SK-N-SH treated with all-trans-retinoic acid at 6 μM for 48 hours (cell line): Measurements from ENCODE around the gene APBB1IP.

ENCODE experiments used
- ATAC-seq: fragments of 200-7000 bp; cut with Tn5 transposase; 3 replicates; pipeline ENCODE4 v1.9.1; 2020; ENCODE audit warnings: mild to moderate bottlenecking, moderate library complexity
- BACH2 ChIP-seq: fragments of 250-450 bp; sonication (Bioruptor Pico); IDR thresholded peaks from 2 replicates; pipeline ENCODE4 v1.9.0; 2021; ENCODE audit warnings: mild to moderate bottlenecking, borderline replicate concordance
- CREB5 ChIP-seq: fragments of 250-450 bp; sonication (Bioruptor Pico); IDR thresholded peaks from 2 replicates; pipeline ENCODE4 v1.5.1; 2020; ENCODE audit warnings: low read depth, mild to moderate bottlenecking, moderate library complexity
- CSDC2 ChIP-seq: fragments of 250-450 bp; sonication (Bioruptor Pico); IDR thresholded peaks from 2 replicates; pipeline ENCODE4 v1.5.0; 2020; ENCODE audit warnings: mild to moderate bottlenecking, moderate library complexity
- CSRNP3 ChIP-seq: fragments of 250-450 bp; sonication (Bioruptor Pico); IDR thresholded peaks from 2 replicates; pipeline ENCODE4 v1.5.1; 2021; ENCODE audit warnings: mild to moderate bottlenecking, moderate library complexity
- ESRRG ChIP-seq: fragments of 250-450 bp; sonication (Bioruptor Pico); IDR thresholded peaks from 2 replicates; pipeline ENCODE4 v1.6.1; 2021; ENCODE audit warnings: mild to moderate bottlenecking
- GLIS3 ChIP-seq: fragments of 250-450 bp; sonication (Bioruptor Pico); IDR thresholded peaks from 2 replicates; pipeline ENCODE4 v1.5.0; 2020; ENCODE audit warnings: mild to moderate bottlenecking, moderate library complexity
- ISL1 ChIP-seq: fragments of 250-450 bp; sonication (Bioruptor Pico); IDR thresholded peaks from 2 replicates; pipeline ENCODE4 v2.1.2; 2022; ENCODE audit warnings: mild to moderate bottlenecking, moderate library complexity
- OSR1 ChIP-seq: fragments of 250-450 bp; sonication (Bioruptor Pico); IDR thresholded peaks from 2 replicates; pipeline ENCODE4 v1.8.0; 2022; ENCODE audit warnings: moderate library complexity, mild to moderate bottlenecking, inconsistent platforms
- PPARA ChIP-seq: fragments of 250-450 bp; sonication (Bioruptor Pico); IDR thresholded peaks from 2 replicates; pipeline ENCODE4 v1.5.0; 2020; ENCODE audit warnings: mild to moderate bottlenecking, borderline replicate concordance
- RARB ChIP-seq: fragments of 250-450 bp; sonication (Bioruptor Pico); IDR thresholded peaks from 2 replicates; pipeline ENCODE4 v1.8.0; 2021; ENCODE audit warnings: mild to moderate bottlenecking, moderate library complexity
- SNAI2 ChIP-seq: fragments of 250-450 bp; sonication (Bioruptor Pico); IDR thresholded peaks from 2 replicates; pipeline ENCODE4 v1.5.0; 2020; ENCODE audit warnings: mild to moderate bottlenecking, moderate library complexity
- TCF4 ChIP-seq: fragments of 250-450 bp; sonication (Bioruptor Pico); IDR thresholded peaks from 2 replicates; pipeline ENCODE4 v1.8.0; 2021; ENCODE audit warnings: mild to moderate bottlenecking, moderate library complexity, borderline replicate concordance
- TOX ChIP-seq: fragments of 250-450 bp; sonication (Bioruptor Pico); IDR thresholded peaks from 2 replicates; pipeline ENCODE4 v1.8.0; 2021; ENCODE audit warnings: mild to moderate bottlenecking, moderate library complexity, borderline replicate concordance
- TSHZ2 ChIP-seq: fragments of 250-450 bp; sonication (Bioruptor Pico); IDR thresholded peaks from 2 replicates; pipeline ENCODE4 v1.5.0; 2020; ENCODE audit warnings: mild to moderate bottlenecking, moderate library complexity
- ZC3H10 ChIP-seq: fragments of 250-450 bp; sonication (Bioruptor Pico); IDR thresholded peaks from 2 replicates; pipeline ENCODE4 v1.5.1; 2021; ENCODE audit warnings: mild to moderate bottlenecking, moderate library complexity
- ZFP3 ChIP-seq: fragments of 250-450 bp; sonication (Bioruptor Pico); IDR thresholded peaks from 2 replicates; pipeline ENCODE4 v1.5.0; 2020; ENCODE audit warnings: mild to moderate bottlenecking, moderate library complexity
- ZFP30 ChIP-seq: fragments of 450-650 bp; formaldehyde crosslinking; IDR thresholded peaks from 2 replicates; pipeline ENCODE4 v1.5.0; 2022; ENCODE audit warnings: mild to moderate bottlenecking, moderate library complexity
- ZNF565 ChIP-seq: fragments of 450-650 bp; formaldehyde crosslinking; conservative IDR thresholded peaks from 2 replicates; pipeline ENCODE4 v1.5.0; 2020; ENCODE audit warnings: low read depth, mild to moderate bottlenecking, moderate library complexity
- ZNF70 ChIP-seq: fragments of 450-650 bp; formaldehyde crosslinking; IDR thresholded peaks from 2 replicates; pipeline ENCODE4 v1.5.0; 2020; ENCODE audit warnings: mild to moderate bottlenecking, moderate library complexity
- TF ChIP-seq, protein P1 (sequence below): fragments of 250-450 bp; sonication (Bioruptor Pico); IDR thresholded peaks from 2 replicates; pipeline ENCODE4 v1.8.0; 2021; ENCODE audit warnings: low read depth, mild to moderate bottlenecking, moderate library complexity, borderline replicate concordance
- TF ChIP-seq, protein P2 (sequence below): fragments of 250-450 bp; sonication (Bioruptor Pico); IDR thresholded peaks from 2 replicates; pipeline ENCODE4 v1.8.0; 2020; ENCODE audit warnings: mild to moderate bottlenecking, moderate library complexity, borderline replicate concordance

Gene APBB1IP

GRCh38 chr10:26438534-26439341, 597 bp downstream of the APBB1IP start:
- ATAC-seq, result no peak
- no peak for TF ChIP-seq CSRNP3 (CRISPR knock-in tag)
- TF ChIP-seq ESRRG (CRISPR knock-in tag), result no peak
- TF ChIP-seq ZC3H10 (CRISPR knock-in tag), result no peak
- TF ChIP-seq, protein P1, sequence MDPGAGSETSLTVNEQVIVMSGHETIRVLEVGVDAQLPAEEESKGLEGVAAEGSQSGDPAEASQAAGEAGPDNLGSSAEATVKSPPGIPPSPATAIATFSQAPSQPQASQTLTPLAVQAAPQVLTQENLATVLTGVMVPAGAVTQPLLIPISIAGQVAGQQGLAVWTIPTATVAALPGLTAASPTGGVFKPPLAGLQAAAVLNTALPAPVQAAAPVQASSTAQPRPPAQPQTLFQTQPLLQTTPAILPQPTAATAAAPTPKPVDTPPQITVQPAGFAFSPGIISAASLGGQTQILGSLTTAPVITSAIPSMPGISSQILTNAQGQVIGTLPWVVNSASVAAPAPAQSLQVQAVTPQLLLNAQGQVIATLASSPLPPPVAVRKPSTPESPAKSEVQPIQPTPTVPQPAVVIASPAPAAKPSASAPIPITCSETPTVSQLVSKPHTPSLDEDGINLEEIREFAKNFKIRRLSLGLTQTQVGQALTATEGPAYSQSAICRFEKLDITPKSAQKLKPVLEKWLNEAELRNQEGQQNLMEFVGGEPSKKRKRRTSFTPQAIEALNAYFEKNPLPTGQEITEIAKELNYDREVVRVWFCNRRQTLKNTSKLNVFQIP, result no peak
- no peak for TF ChIP-seq ZNF565 (CRISPR knock-in tag)
- TF ChIP-seq SNAI2 (CRISPR knock-in tag), result no peak
- TF ChIP-seq OSR1 (CRISPR knock-in tag), result no peak
- TF ChIP-seq CSDC2 (CRISPR knock-in tag), result no peak
- no peak for TF ChIP-seq TOX

- TF ChIP-seq ZFP3 (CRISPR knock-in tag) (no peak), ZC3H10 (CRISPR knock-in tag) (no peak), BACH2 (CRISPR knock-in tag) (no peak), GLIS3 (CRISPR knock-in tag) (no peak), TOX (no peak), CREB5 (CRISPR knock-in tag) (no peak), PPARA (CRISPR knock-in tag) (no peak), ESRRG (CRISPR knock-in tag) (no peak), ZFP30 (CRISPR knock-in tag) (no peak)
- TF ChIP-seq, protein P2, sequence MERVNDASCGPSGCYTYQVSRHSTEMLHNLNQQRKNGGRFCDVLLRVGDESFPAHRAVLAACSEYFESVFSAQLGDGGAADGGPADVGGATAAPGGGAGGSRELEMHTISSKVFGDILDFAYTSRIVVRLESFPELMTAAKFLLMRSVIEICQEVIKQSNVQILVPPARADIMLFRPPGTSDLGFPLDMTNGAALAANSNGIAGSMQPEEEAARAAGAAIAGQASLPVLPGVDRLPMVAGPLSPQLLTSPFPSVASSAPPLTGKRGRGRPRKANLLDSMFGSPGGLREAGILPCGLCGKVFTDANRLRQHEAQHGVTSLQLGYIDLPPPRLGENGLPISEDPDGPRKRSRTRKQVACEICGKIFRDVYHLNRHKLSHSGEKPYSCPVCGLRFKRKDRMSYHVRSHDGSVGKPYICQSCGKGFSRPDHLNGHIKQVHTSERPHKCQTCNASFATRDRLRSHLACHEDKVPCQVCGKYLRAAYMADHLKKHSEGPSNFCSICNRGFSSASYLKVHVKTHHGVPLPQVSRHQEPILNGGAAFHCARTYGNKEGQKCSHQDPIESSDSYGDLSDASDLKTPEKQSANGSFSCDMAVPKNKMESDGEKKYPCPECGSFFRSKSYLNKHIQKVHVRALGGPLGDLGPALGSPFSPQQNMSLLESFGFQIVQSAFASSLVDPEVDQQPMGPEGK (CRISPR knock-in tag), result no peak
- no peak for ATAC-seq
Measured at GRCh38 chr10:26439406-26440087, 1.4 kb downstream of the APBB1IP start.

GRCh38 chr10:26440088-26440470, 1.9 kb downstream of the APBB1IP start:
- no peak for ATAC-seq
- TF ChIP-seq ISL1 (CRISPR knock-in tag), result no peak

GRCh38 chr10:26441491-26442214, 3.5 kb downstream of the APBB1IP start:
- no peak for ATAC-seq
- TF ChIP-seq ZNF565 (CRISPR knock-in tag), result no peak
- TF ChIP-seq TSHZ2 (CRISPR knock-in tag), result no peak
- no peak for TF ChIP-seq CREB5 (CRISPR knock-in tag)
- TF ChIP-seq BACH2 (CRISPR knock-in tag), result no peak
- no peak for TF ChIP-seq ZC3H10 (CRISPR knock-in tag)
- TF ChIP-seq CSRNP3 (CRISPR knock-in tag), result no peak
- no peak for TF ChIP-seq ISL1 (CRISPR knock-in tag)
- no peak for TF ChIP-seq RARB (CRISPR knock-in tag)
- TF ChIP-seq TOX, result no peak
- TF ChIP-seq ZNF70 (CRISPR knock-in tag), result no peak
- no peak for TF ChIP-seq TCF4 (CRISPR knock-in tag)
- no peak for TF ChIP-seq ESRRG (CRISPR knock-in tag)
- no peak for TF ChIP-seq OSR1 (CRISPR knock-in tag)
